Hepatocyte (in vitro differentiated cells): ENCODE measurements around the gene XRRA1. TPM values are rescaled to one million over a fixed set of nuclear protein-coding genes. Genes with fewer than 3 reads are reported as not detected.

Experiments used
- DNase-seq: peaks from one replicate; pipeline ENCODE4 v3.0.0-alpha.2; 2016; ENCODE audit warnings: low spot score
- H2AFZ ChIP-seq: fragments of 200-600 bp; sonication (generic); 2 replicates; pipeline ENCODE4 v1.6.0; 2016; ENCODE audit warnings: antibody characterized with exemption, mild to moderate bottlenecking
- H3K27ac ChIP-seq: fragments of 200-600 bp; sonication (generic); 2 replicates; pipeline ENCODE4 v1.5.1; 2016; ENCODE audit warnings: mild to moderate bottlenecking
- H3K27me3 ChIP-seq: fragments of 200-600 bp; sonication (generic); 2 replicates; pipeline ENCODE4 v1.6.1; 2016
- H3K36me3 ChIP-seq: fragments of 200-600 bp; sonication (generic); replicated peaks from 2 replicates; pipeline ENCODE4 v1.5.1; 2016; ENCODE audit warnings: low read depth; ENCODE audit not compliant: insufficient read depth
- H3K4me1 ChIP-seq: fragments of 200-600 bp; sonication (generic); 2 replicates; pipeline ENCODE4 v1.5.1; 2016; ENCODE audit warnings: mild to moderate bottlenecking, moderate library complexity; ENCODE audit not compliant: insufficient read depth
- H3K4me2 ChIP-seq: fragments of 200-600 bp; sonication (generic); 2 replicates; pipeline ENCODE4 v1.6.0; 2016
- H3K4me3 ChIP-seq: fragments of 200-600 bp; sonication (generic); 2 replicates; pipeline ENCODE4 v1.5.1; 2016; ENCODE audit warnings: mild to moderate bottlenecking
- H3K79me2 ChIP-seq: fragments of 200-600 bp; sonication (generic); 2 replicates; pipeline ENCODE4 v1.6.0; 2017; ENCODE audit warnings: mild to moderate bottlenecking
- H3K9me2 ChIP-seq: fragments of 200-600 bp; sonication (generic); replicated peaks from 2 replicates; pipeline ENCODE4 v1.6.0; 2017; ENCODE audit warnings: mild to moderate bottlenecking; ENCODE audit not compliant: insufficient read depth
- H3K9me3 ChIP-seq: fragments of 200-600 bp; sonication (generic); 2 replicates; pipeline ENCODE4 v1.5.1; 2016; ENCODE audit warnings: low read depth, mild to moderate bottlenecking
- H4K20me1 ChIP-seq: fragments of 200-600 bp; sonication (generic); 2 replicates; pipeline ENCODE4 v1.6.0; 2016; ENCODE audit warnings: mild to moderate bottlenecking; ENCODE audit not compliant: insufficient read depth, poor library complexity, severe bottlenecking
- CTCF ChIP-seq: fragments of 200-600 bp; sonication (generic); IDR thresholded peaks from 2 replicates; pipeline ENCODE4 v1.5.1; 2016; ENCODE audit warnings: antibody characterized with exemption, mild to moderate bottlenecking; ENCODE audit not compliant: poor library complexity
- EZH2 ChIP-seq: fragments of 200-600 bp; sonication (generic); IDR thresholded peaks from 2 replicates; pipeline ENCODE4 v1.6.1; 2016; ENCODE audit warnings: antibody characterized with exemption, mild to moderate bottlenecking, borderline replicate concordance
- EZH2phosphoT487 ChIP-seq: fragments of 200-600 bp; sonication (generic); IDR thresholded peaks from one replicate; pipeline ENCODE4 v1.6.1; 2018; ENCODE audit warnings: antibody characterized with exemption, mild to moderate bottlenecking, low read depth, moderate library complexity; ENCODE audit not compliant: unreplicated experiment, severe bottlenecking
- WGBS: methylation state at CpG from one replicate; pipeline ENCODE4 v1.1.6; 2016; ENCODE audit warnings: low lambda C conversion rate; ENCODE audit errors: missing lambda C conversion rate; 5-methylcytosine and 5-hydroxymethylcytosine counted together
- polyA plus RNA-seq: library from polyadenylated mRNA; unstranded; fragments of >200 nt; fragmentation: Nextera tagmentation; extraction: Ambion mirVana; gene quantifications from 2 replicates; pipeline ENCODE4 v1.2.1, GENCODE V29; 2016
- small RNA-seq: library from RNA; depleted of rRNA; stranded (forward); fragments of <200 nt; gene quantifications from one replicate; pipeline ENCODE3, GENCODE V24; 2014
- total RNA-seq: library from RNA; depleted of rRNA; stranded (reverse); fragments of >200 nt; gene quantifications from 2 replicates; pipeline ENCODE4 v1.2.3, GENCODE V29; 2014

Gene XRRA1
- total and polyA plus RNA-seq, 2 experiments from 2014 or later = 4.9 to 7.3 TPM

DNA sequence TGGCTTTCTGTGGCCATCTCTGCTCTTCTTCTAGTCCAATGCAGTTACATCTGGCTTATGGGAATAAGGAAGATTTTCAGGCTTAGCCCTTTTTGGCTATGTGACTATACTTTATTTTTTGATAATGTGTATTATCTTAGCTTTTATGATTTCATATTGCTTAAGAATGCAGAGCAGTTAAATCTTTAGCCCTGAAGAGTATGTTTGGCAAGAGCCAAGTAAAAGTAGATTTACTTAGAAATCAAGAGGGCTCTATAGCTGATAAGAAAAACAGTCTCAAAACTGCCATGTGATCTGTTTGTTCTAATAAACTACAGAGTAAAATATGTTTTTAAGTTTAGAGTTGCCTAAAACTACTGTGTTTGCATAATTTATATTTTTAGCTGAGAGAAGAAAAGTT, 139.1 kb downstream of the XRRA1 start:
- Histone ChIP-seq H3K27me3 (no peaks in the 10 kb centered on the region), H3K79me2 (peaks cover 28% of the 10 kb centered on the region), H3K9me2 (no peaks in the 10 kb centered on the region), H2AFZ (no peak overlapping the region), H4K20me1 (no peaks in the 10 kb centered on the region), H3K4me3 (no peak overlapping the region), H3K4me1 (no peaks in the 10 kb centered on the region), H3K27ac (no peak overlapping the region), H3K9me3 (no peaks in the 10 kb centered on the region), H3K4me2 (no peak overlapping the region), H3K36me3 (no peaks in the 10 kb centered on the region)
- TF ChIP-seq CTCF (no peak), EZH2phosphoT487 (no peak), EZH2 (no peak)
- no peak for DNase-seq

DNA sequence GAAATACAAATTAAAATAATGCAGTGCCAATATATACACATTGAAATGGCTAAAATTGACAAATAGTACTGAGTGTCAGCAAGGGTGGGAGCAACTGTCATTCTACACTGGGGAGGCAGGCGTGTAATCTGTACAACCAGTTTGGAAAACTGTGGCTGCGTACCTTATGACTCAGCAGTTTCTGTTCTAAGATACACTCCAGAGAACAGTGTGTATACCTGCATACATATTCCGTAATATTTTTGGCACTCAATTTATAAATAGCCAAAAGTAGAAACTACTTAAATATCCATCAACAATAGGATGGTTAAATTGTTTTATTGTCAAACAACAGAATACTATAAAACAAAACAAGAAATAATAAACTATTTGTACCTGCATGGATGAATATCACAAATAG, 142.6 kb downstream of the XRRA1 start:
- Histone ChIP-seq H3K27ac (no peak overlapping the region), H2AFZ (no peak overlapping the region), H3K4me3 (no peak overlapping the region), H3K36me3 (no peaks in the 10 kb centered on the region), H4K20me1 (no peaks in the 10 kb centered on the region), H3K9me3 (no peaks in the 10 kb centered on the region), H3K79me2 (peaks cover 45% of the 10 kb centered on the region), H3K4me1 (no peaks in the 10 kb centered on the region), H3K27me3 (no peaks in the 10 kb centered on the region), H3K4me2 (no peak overlapping the region), H3K9me2 (no peaks in the 10 kb centered on the region)
- DNase-seq = no peak
- 94% methylated on average over 3 of the region's 3 CpGs for WGBS
- TF ChIP-seq EZH2 (no peak), EZH2phosphoT487 (no peak)

GRCh38 chr11:74791333-74792100, 157.4 kb downstream of the XRRA1 start:
- H3K27ac ChIP-seq = no peak overlapping the region
- DNase-seq = no peak
- H3K9me2 ChIP-seq = no peaks in the 10 kb centered on the region
- no peak overlapping the region for H3K4me3 ChIP-seq
- no peak overlapping the region for H2AFZ ChIP-seq
- H3K4me2 ChIP-seq = no peak overlapping the region
- no peaks in the 10 kb centered on the region for H3K9me3 ChIP-seq
- H4K20me1 ChIP-seq = peaks cover 10% of the 10 kb centered on the region
- no peak for TF ChIP-seq CTCF
- no peak for TF ChIP-seq EZH2phosphoT487
- TF ChIP-seq EZH2 = no peak
- no peaks in the 10 kb centered on the region for H3K4me1 ChIP-seq
- H3K36me3 ChIP-seq = no peaks in the 10 kb centered on the region
- no peaks in the 10 kb centered on the region for H3K27me3 ChIP-seq
- WGBS = 93% methylated on average over 9 of the region's 9 CpGs
- H3K79me2 ChIP-seq = peaks cover 29% of the 10 kb centered on the region

Small RNA genes within 50 kb of the gene (small RNA-seq; reads per million reads assigned to genes)
- gene RN7SL239P = not detected
- gene RNU6-216P = not detected

Other genes with a start within 250 kb of the XRRA1 start
- gene CHRDL2, start 217.7 kb downstream of the XRRA1 start, total RNA-seq = 0.44 and 0.83 TPM in 2 replicates
- 4.7 and 9.2 TPM in 2 replicates for gene CHRDL2, start 217.7 kb downstream of the XRRA1 start, polyA plus RNA-seq
- gene RNF169, start 200.2 kb downstream of the XRRA1 start, total RNA-seq = 18.8 and 20.4 TPM in 2 replicates
- 2.0 and 2.4 TPM in 2 replicates for gene RNF169, start 200.2 kb downstream of the XRRA1 start, polyA plus RNA-seq
- 51.0 and 73.7 TPM in 2 replicates for gene SPCS2, start 175 bp upstream of the XRRA1 start, total RNA-seq
- gene SPCS2, start 175 bp upstream of the XRRA1 start, polyA plus RNA-seq = 428 and 451 TPM in 2 replicates
- 11.7 and 12.4 TPM in 2 replicates for gene NEU3, start 39.8 kb upstream of the XRRA1 start, total RNA-seq
- 4.3 and 5.1 TPM in 2 replicates for gene NEU3, start 39.8 kb upstream of the XRRA1 start, polyA plus RNA-seq
- gene OR2AT4, start 147.8 kb upstream of the XRRA1 start, total RNA-seq = 0.07 TPM in 1 of 2 replicates, not detected in the other
- gene OR2AT4, start 147.8 kb upstream of the XRRA1 start, polyA plus RNA-seq = not detected in 2 replicates
- gene SLCO2B1, start 202.0 kb upstream of the XRRA1 start, total RNA-seq = 52.2 and 79.2 TPM in 2 replicates
- 43.4 and 51.6 TPM in 2 replicates for gene SLCO2B1, start 202.0 kb upstream of the XRRA1 start, polyA plus RNA-seq